HepG2 (cell line): ENCODE data around the gene RABL2B. TPM values are rescaled to one million over a fixed set of nuclear protein-coding genes. Genes with fewer than 3 reads are reported as not detected.

Source experiments
- ATAC-seq: fragments of 200-7000 bp; cut with Tn5 transposase; 3 replicates; pipeline ENCODE4 v1.9.1; 2020; ENCODE audit warnings: mild to moderate bottlenecking, moderate library complexity
- BruUV-seq: library from RNA; stranded (reverse); fragments of 400-500 nt; replicated peaks from 2 replicates; lab custom pipeline; 2021; lab: Mats Ljungman, UMichigan
- CTCF ChIA-PET: fragments of 300-600 bp; formaldehyde crosslinking; extraction: SDS; loops from one replicate; lab custom pipeline; 2021; ENCODE audit warnings: low total read pairs, inconsistent platforms, low intra/inter-chr PET ratio; lab: Yijun Ruan, JAX
- POLR2A ChIA-PET: fragments of 350-600 bp; sonication (Branson Sonifier 250); formaldehyde crosslinking; loops from one replicate; lab custom pipeline; 2020; ENCODE audit warnings: antibody characterized with exemption, inconsistent platforms; lab: Yijun Ruan, JAX
- DNase-seq: peaks from one replicate; pipeline ENCODE4 v3.0.0-alpha.2; 2015; ENCODE audit warnings: low spot score
- FAIRE-seq: peaks from 3 replicates; lab custom pipeline; 2011; peaks lifted over from hg19 to GRCh38; lab: Jason Lieb, UNC
- H2AFZ ChIP-seq: one replicate; pipeline ENCODE4 v1.6.1; 2011; ENCODE audit warnings: low read length, inconsistent platforms
- H3K27ac ChIP-seq: fragments of 300-600 bp; 3 replicates; pipeline ENCODE4 v1.8.0; 2011; ENCODE audit warnings: mixed run types, mild to moderate bottlenecking, mixed read lengths, low read length, inconsistent platforms; ENCODE audit not compliant: insufficient read depth; ENCODE audit errors: extremely low read length
- H3K27me3 ChIP-seq, 2 experiments: fragments of 200-600 bp in 1 of 2; 2 replicates in 1 of 2; 3 replicates in 1 of 2; pipeline versions ENCODE4 v1.6.0 to v1.8.0; 2011; ENCODE audit warnings: low read length in 2 of 2, mild to moderate bottlenecking in 2 of 2, moderate library complexity in 2 of 2, inconsistent platforms in 1 of 2; ENCODE audit not compliant: insufficient read depth in 2 of 2, control insufficient read depth in 1 of 2
- H3K36me3 ChIP-seq, 2 experiments: fragments of 200-600 bp in 1 of 2; replicated peaks in 1 of 2; 2 replicates in 1 of 2; 3 replicates in 1 of 2; pipeline versions ENCODE4 v1.5.1 to v1.8.0; 2011; ENCODE audit warnings: low read length in 2 of 2, inconsistent platforms in 1 of 2; ENCODE audit not compliant: insufficient read depth in 2 of 2, control insufficient read depth in 1 of 2
- H3K4me1 ChIP-seq: 2 replicates; pipeline ENCODE4 v1.5.1; 2012; ENCODE audit warnings: low read length, inconsistent platforms; ENCODE audit not compliant: insufficient read depth
- H3K4me2 ChIP-seq: 2 replicates; pipeline ENCODE4 v1.6.0; 2011; ENCODE audit warnings: low read depth, low read length, inconsistent platforms
- H3K4me3 ChIP-seq, 3 experiments: fragments of 200-600 bp in 1 of 3; sonication (generic), shearing (Covaris generic) in 1 of 3; replicated peaks in 1 of 3; 2 replicates each; pipeline ENCODE4 v1.5.1; 2011 to 2016; ENCODE audit warnings: low read length in 3 of 3, inconsistent platforms in 2 of 3, low read depth in 2 of 3, mild to moderate bottlenecking in 2 of 3, control low read depth in 1 of 3, mixed read lengths in 1 of 3; ENCODE audit not compliant: insufficient read depth in 1 of 3
- H3K79me2 ChIP-seq: one replicate; pipeline ENCODE4 v1.6.1; 2011; ENCODE audit warnings: low read length, inconsistent platforms; ENCODE audit not compliant: insufficient read depth
- H3K9ac ChIP-seq: 2 replicates; pipeline ENCODE4 v1.6.0; 2011; ENCODE audit warnings: mild to moderate bottlenecking, low read depth, low read length, inconsistent platforms; ENCODE audit not compliant: insufficient read depth
- H3K9me3 ChIP-seq: 2 replicates; pipeline ENCODE4 v1.5.1; 2012; ENCODE audit warnings: mild to moderate bottlenecking, low read length
- H4K20me1 ChIP-seq: 2 replicates; pipeline ENCODE4 v1.6.0; 2011; ENCODE audit warnings: inconsistent platforms, mild to moderate bottlenecking, low read length, moderate library complexity; ENCODE audit not compliant: insufficient read depth
- ARNTL ChIP-seq: sonication (generic); formaldehyde crosslinking; IDR thresholded peaks from 2 replicates; pipeline ENCODE4 v1.4.0; 2020; ENCODE audit warnings: mild to moderate bottlenecking, missing genetic modification reagents
- HINFP ChIP-seq: sonication (generic); formaldehyde crosslinking; IDR thresholded peaks from 2 replicates; pipeline ENCODE4 v1.4.0; 2020; ENCODE audit warnings: low read depth, mild to moderate bottlenecking, missing genetic modification reagents
- MLLT10 ChIP-seq: sonication (generic); formaldehyde crosslinking; IDR thresholded peaks from 2 replicates; pipeline ENCODE4 v1.4.0; 2020; ENCODE audit warnings: missing genetic modification reagents
- PRMT3 ChIP-seq: sonication (generic); formaldehyde crosslinking; IDR thresholded peaks from 2 replicates; pipeline ENCODE4 v1.8.1; 2022; ENCODE audit warnings: low read depth, mild to moderate bottlenecking, moderate library complexity, missing genetic modification reagents, borderline replicate concordance
- RFX5 ChIP-seq: IDR thresholded peaks from 2 replicates; pipeline ENCODE4 v1.6.1; 2011; ENCODE audit warnings: low read depth, low read length, improper control_type of control experiment
- TRIM24 ChIP-seq: sonication (generic); formaldehyde crosslinking; IDR thresholded peaks from 2 replicates; pipeline ENCODE4 v1.8.0; 2022; ENCODE audit warnings: mild to moderate bottlenecking, missing genetic modification reagents
- ZNF576 ChIP-seq: sonication (generic); formaldehyde crosslinking; IDR thresholded peaks from 2 replicates; pipeline ENCODE4 v1.4.0; 2020; ENCODE audit warnings: mild to moderate bottlenecking, missing genetic modification reagents
- WGBS: methylation state at CpG from one replicate; pipeline ENCODE4 v1.1.6; 2017; ENCODE audit warnings: low lambda C conversion rate; 5-methylcytosine and 5-hydroxymethylcytosine counted together
- in situ Hi-C: cut with HindIII; loops from 2 replicates; pipeline ENCODE4 v1.10.0; 2017; ENCODE audit warnings: low pct_unique_long_range_greater_than_20kb; ENCODE audit not compliant: extremely low pct_ligation_motif_present
- intact Hi-C: fragments of 100-400 bp; cut with micrococcal nuclease; formaldehyde crosslinking; loops from one replicate; pipeline ENCODE4 v1.10.0; 2022; ENCODE audit not compliant: unreplicated experiment
- polyA plus RNA-seq, 8 experiments: library from polyadenylated mRNA; depleted of rRNA in 3 of 8; stranded (reverse) in 7 of 8; unstranded in 1 of 8; fragments of >200 nt; fragmentation: Illumina TruSeq in 4 of 8; extraction: Trizol in 4 of 8; gene quantifications; 2 replicates each; pipeline versions ENCODE4 v1.2.1 to v1.2.3, GENCODE V29; 2011 to 2016; ENCODE audit warnings: low read depth in 4 of 8, missing spikeins in 1 of 8, mixed read lengths in 1 of 8; ENCODE audit not compliant: insufficient read depth in 1 of 8
- total RNA-seq, 5 experiments: library from RNA; depleted of rRNA; stranded (reverse); fragments of >200 nt; fragmentation: Illumina TruSeq; extraction: Trizol; gene quantifications; 2 replicates each; pipeline ENCODE4 v1.2.3, GENCODE V29; 2016; ENCODE audit warnings: low read depth in 1 of 5

RABL2B gene
- total and polyA plus RNA-seq, 2 of the 13 experiments (the other 11 are each of a cell fraction or from before 2014, with no cell fraction given), result 8.0 to 27.9 TPM

- no peak for FAIRE-seq
- 96% methylated on average over 10 of the region's 10 CpGs for WGBS
- Histone ChIP-seq H3K4me1 (no peaks in the 10 kb centered on the region), H3K27ac (no peak overlapping the region), H3K9me3 (no peaks in the 10 kb centered on the region), H2AFZ (no peak overlapping the region), H3K9ac (no peak overlapping the region), H3K4me3 (no peak overlapping the region), H3K79me2 (no peaks in the 10 kb centered on the region), H3K27me3 (no peaks in the 10 kb centered on the region), H3K36me3 (peaks cover 8 to 14% of the 10 kb centered on the region in 2 experiments), H3K4me2 (no peak overlapping the region), H4K20me1 (no peaks in the 10 kb centered on the region)
- in situ Hi-C loops, result no loop called here
- intact Hi-C loops, result no loop called here
- no TSS peak for BruUV-seq
- CTCF ChIA-PET, result no interaction called here
- no peak for ATAC-seq
- POLR2A ChIA-PET, result no interaction called here
- TF ChIP-seq RFX5, result no peak
- TF ChIP-seq HINFP (CRISPR knock-in tag), result no peak
- no peak for TF ChIP-seq MLLT10 (CRISPR knock-in tag)
- no peak for TF ChIP-seq ZNF576 (CRISPR knock-in tag)
- no peak for TF ChIP-seq TRIM24 (CRISPR knock-in tag)
- TF ChIP-seq PRMT3 (CRISPR knock-in tag), result no peak
- TF ChIP-seq ARNTL (CRISPR knock-in tag), result no peak
- no peak for DNase-seq
Observed at GRCh38 chr22:50718352-50718709, 65.1 kb downstream of the RABL2B start.
